SHP77 treated with DMSO at 0.1 percent for 48 hours (cell line): ENCODE measurements around the gene UBXN10.

Experiments used
- DNase-seq: peaks from one replicate; lab custom pipeline; 2025; lab: John Stamatoyannopoulos, UW

Gene UBXN10

GRCh38 chr1:20183035-20183434 is 2.9 kb upstream of the UBXN10 start:
- no peak for DNase-seq

DNA sequence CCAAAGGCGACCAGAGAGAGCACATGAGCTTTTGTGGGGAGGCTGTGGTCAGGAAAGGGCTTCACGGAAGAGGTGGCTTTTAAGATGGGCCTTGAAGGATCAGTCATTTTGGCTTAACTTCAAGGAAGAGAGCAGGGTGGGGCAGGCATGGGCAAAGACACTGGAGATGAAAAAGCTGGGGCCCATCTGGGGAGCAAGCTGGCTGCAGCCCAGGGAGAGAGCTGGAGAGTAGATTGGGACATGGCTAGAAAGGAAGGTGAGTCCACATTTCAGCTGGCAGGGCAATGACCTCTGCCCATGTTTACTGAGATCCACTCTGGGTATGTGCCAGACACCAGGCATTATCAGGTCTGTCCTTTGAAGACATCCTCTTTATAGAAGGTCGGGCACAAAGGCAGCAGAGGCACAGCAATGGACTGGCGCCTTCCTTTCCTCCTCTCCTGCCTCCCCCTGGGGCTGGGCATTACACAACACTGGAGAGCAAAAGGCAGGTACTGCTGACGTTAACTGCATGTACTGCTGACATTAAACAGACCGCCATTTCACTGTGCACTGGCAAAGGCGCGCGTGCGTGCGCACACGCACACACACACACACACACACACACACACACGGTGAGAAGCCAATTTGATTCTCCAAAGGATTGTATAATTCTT is 2.2 kb upstream of the UBXN10 start:
- no peak for DNase-seq

DNA sequence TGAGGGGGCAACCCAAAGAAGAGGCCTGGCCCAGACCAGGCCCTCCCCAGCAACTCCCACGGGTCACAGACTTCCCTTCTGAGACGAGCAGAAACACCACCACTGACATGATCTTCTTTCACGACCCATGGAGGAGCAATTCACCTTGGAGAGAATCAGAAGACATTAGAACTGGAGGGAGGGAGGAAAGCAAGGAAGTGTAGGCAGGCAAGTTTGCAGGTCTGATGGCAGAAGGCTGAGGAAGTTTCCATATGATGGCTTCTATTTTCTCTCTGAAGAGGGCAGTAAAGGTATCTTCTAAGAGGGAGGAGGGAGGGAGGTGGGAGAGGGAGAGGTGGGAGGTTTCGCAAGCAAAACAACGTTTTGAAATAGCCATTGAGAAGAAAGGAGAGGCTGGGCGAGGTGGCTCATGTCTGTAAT is 1.4 kb upstream of the UBXN10 start:
- DNase-seq: no peak

DNA sequence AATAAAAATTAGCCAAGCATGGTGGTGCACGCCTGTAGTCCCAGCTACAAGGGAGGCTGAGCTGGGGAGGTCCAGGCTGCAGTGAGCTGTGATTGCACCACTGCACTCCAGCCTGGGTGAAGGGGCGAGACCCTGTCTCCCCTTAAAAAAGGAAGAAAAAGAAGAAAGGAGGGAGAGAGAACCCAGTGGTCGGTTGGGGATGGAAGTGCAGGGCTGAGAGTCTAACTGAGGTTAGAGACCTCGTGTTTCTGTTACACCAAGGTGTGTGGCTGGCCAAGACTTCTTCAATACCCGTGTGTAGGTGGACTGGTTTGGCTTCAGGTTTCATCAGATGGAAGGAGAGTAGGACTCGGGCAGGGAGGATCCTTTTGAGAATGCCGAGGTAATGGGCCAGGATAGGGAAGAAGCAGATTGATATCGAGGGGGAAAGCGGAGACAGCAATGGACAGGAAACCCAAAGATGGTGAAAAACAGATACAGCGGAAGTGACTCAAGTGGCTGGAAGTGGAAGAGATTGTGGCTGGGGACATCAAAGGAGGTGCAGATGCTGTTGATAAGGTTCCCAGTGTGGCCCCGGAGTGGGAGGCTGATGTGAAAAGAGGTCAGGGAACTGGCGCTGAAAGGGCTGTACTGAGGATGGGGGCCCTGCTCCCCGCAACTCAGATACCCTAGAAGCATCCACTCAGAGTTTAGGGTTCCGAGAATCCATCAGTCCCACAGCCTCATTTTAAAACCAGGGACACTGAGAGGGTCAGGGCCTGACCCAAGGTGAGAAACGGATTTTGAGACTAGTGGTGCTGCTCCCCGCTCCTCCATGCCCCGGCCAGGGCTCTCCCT is 681 bp upstream of the UBXN10 start:
- no peak for DNase-seq

DNA sequence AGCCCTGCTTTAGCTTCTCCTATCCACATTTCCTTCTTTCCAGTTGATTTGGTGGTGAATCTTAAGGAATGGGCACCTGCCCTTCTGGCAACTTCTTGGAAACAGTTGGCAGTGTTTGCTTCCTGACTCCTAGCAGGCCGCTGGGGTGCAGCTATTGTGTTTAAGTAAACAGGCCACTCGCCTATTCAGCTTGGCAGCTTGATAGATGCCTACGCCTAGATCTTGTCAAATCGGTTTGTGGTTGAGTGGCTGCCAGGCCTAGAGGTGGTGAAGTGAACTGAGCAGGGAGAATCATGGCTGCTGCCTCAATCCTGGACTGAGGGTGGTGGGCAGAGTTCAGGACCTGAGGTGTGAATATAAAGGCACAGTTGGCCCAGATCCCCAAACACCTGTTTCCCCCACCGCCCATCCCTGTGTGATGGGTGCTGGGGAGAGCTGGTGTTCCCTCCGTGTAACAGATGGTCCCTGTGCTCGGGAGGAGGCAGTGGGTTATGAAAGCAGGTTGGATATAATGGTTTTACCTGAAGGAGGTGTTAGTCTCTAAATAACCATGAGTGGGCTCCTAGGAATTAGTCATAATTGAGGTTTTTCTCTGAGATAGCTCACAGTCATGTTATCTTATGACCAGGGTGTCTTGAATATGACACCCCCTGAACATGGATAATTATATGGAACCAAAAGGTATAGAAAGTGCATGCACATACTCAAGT is 1.4 kb downstream of the UBXN10 start:
- no peak for DNase-seq

- no peak for DNase-seq
These were observed 2.0 kb downstream of the UBXN10 start for GRCh38 chr1:20187813-20188454.

GRCh38 chr1:20188455-20188817 is 2.5 kb downstream of the UBXN10 start:
- no peak for DNase-seq

- DNase-seq: no peak
These were observed 3.8 kb downstream of the UBXN10 start for GRCh38 chr1:20189664-20190063.

GRCh38 chr1:20190256-20191160 is 4.6 kb downstream of the UBXN10 start:
- no peak for DNase-seq

DNA sequence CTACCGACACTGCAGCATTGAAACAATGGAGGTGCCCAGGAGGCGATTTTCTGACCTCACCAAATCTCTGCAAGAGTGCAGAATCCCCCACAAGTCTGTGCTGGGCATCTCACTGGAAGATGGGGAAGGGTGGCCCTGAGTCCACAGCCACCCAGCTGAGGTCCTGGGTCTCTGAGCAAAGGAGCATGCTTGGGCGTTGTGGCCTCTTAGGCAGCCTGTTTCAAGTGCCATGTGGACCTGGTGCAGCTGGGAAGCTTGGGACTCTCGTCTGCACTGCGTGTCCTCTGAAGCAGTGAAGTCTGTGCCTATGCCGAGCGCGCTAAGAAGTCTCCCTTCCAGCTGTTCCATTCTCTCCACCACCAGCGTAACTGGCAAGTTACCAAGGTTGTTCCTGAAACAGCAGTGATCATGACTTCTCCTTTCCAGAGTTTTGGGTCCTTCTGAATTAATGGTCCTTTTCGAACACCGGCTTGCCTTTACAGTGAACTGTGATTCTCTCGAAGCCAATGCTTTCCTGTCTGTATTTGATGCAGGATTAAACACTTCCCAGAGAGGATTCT is 5.5 kb downstream of the UBXN10 start:
- no peak for DNase-seq

DNA sequence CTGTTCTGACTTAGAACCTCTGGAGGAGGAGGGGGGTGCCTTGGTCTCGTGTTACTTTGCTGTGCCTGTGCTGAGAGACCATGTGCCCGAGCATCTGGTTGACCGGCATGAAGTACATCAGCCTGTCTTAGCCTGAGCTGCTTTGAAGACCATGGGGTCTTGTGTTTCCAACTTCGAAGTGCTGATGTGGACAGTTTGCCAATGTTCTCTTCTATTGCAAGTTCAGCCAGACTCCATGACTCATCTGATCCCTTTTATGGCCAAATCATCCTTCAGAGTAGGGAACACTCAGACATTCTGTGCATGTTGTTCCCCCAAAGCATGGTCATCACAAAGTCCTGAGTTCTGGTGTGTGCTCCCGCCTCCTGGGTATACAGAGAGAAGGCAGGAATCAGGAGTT is 6.5 kb downstream of the UBXN10 start:
- no peak for DNase-seq

GRCh38 chr1:20192871-20193411 is 7.0 kb downstream of the UBXN10 start:
- DNase-seq: no peak

DNA sequence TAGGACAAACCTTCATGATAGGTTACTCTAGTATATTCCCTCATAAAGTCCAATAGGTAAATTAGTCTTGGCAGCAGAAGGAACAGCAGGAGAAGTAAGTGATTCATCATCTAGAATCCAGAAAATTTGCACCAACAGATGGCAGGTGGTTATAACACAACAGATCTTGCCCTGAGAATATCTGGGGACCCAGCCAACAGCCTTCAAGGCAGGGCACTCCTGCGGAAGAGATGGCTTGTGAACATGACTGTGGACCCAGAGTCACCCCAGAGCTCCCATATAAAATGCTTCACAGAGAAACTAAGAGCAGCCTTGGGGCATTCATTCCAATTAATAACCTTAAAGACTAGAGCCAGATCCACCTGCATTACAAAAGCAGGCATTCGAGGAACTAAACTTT is 8.3 kb downstream of the UBXN10 start:
- DNase-seq: no peak

GRCh38 chr1:20194757-20195461 is 9.0 kb downstream of the UBXN10 start:
- DNase-seq: no peak

DNA sequence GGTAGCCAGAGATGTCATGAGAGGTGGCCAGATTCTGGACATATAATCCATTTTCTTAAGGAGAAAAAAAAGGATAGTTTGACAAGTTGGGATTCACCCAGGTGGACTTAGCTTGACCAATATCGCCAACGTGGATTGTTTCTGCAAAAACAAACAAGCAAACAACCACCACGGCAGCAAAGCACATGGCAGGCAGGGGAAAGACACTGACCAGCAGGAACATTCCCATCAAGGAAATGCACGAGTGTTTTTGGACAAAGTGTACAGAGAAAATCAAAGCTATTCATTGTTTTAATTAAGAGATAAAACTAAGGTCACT is 9.5 kb downstream of the UBXN10 start:
- no peak for DNase-seq

DNA sequence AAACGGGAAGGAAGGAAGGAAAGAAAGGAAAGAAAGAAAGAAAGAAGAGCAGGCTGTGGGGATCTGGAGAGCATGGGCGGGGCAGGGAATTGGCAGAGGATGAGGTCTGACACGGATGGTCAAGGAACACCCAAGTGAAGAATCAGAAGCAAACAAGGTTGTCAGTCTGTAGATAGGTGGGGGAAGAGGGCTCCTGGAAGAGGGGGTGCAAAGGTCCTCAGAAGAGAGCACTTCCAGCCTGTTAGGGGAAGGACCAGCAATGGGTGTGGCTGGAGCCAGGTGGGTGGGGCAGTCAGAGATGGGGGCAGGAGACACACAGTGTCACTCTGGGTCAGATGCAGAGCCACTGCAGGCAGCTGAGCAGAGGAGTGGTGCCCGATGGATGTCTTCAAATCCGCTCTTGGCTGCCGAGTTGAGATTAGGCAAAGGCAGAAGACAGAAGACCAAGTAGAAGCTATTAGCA is 11.5 kb downstream of the UBXN10 start:
- no peak for DNase-seq

- no peak for DNase-seq
These were observed 12.4 kb downstream of the UBXN10 start for GRCh38 chr1:20198296-20198695.

GRCh38 chr1:20198918-20199317 is 13.0 kb downstream of the UBXN10 start:
- no peak for DNase-seq

GRCh38 chr1:20199403-20199802 is 13.5 kb downstream of the UBXN10 start:
- no peak for DNase-seq

- DNase-seq: no peak
These were observed 13.9 kb downstream of the UBXN10 start for GRCh38 chr1:20199840-20200239.
